Measurements from ENCODE around the gene CDON. TPM values are rescaled to one million over a fixed set of nuclear protein-coding genes. Genes with fewer than 3 reads are reported as not detected.
"Not testable (repeated sequence)": the region's sequence is repeated elsewhere in the genome, so short reads cannot be mapped to it uniquely, and the experiment has no call there.

The CDON gene
- polyA plus RNA-seq, 3 donors: 0.01 TPM; not detected in 2

- Histone ChIP-seq H4K20me1 (ENCODE audit: insufficient read depth, low read length) (no peaks in the 10 kb centered on the region), H3K36me3 (replicated peaks in 1 of 2; ENCODE audit: control insufficient read depth in 1 of 2, insufficient read depth in 2 of 2, low read length in 2 of 2) (no peaks in the 10 kb centered on the region), H3K79me2 (ENCODE audit: insufficient read depth, low read length) (no peaks in the 10 kb centered on the region), H3K9me3 (replicated peaks in 1 of 2; ENCODE audit: control insufficient read depth in 1 of 2, insufficient read depth in 1 of 2, low read length in 2 of 2) (no peaks in the 10 kb centered on the region), H3K9ac (ENCODE audit: insufficient read depth, low read length, poor library complexity, severe bottlenecking) (no peak overlapping the region), H3K4me2 (replicated peaks; ENCODE audit: extremely low read depth, low read length, poor library complexity, severe bottlenecking) (no peak overlapping the region), H2AFZ (ENCODE audit: insufficient read depth, low read depth, low read length, poor library complexity, severe bottlenecking) (no peak overlapping the region), H3K27me3 (ENCODE audit: control insufficient read depth in 2 of 2, insufficient read depth in 2 of 2, low read length in 2 of 2) (peaks cover 2 to 3% of the 10 kb centered on the region in 2 donors), H3K27ac (ENCODE audit: low read depth in 1 of 2, low read length in 2 of 2) (no peak overlapping the region), H3K4me3 (replicated peaks in 1 of 3; ENCODE audit: low read depth in 2 of 3, low read length in 3 of 3) (no peak overlapping the region), H3K4me1 (ENCODE audit: control insufficient read depth in 1 of 2, insufficient read depth in 2 of 2, low read length in 2 of 2) (no peaks in the 10 kb centered on the region)
- Mint-ChIP-seq H3K27me3 (ENCODE audit: low read depth in 3 of 3) (peaks cover 5 to 12% (median 10%) of the 10 kb centered on the region in 3 donors), H3K27ac (no peak overlapping the region), H3K9me3 (no peaks in the 10 kb centered on the region), H3K4me3 (no peak overlapping the region), H3K36me3 (no peaks in the 10 kb centered on the region), H3K4me1 (no peaks in the 10 kb centered on the region)
- no CpG with 5 or more reads among the region's 4 CpGs for WGBS (ENCODE audit: insufficient coverage)
- intact Hi-C loops (cut with micrococcal nuclease): no loop called here
- no peak for DNase-seq
- TF ChIP-seq CTCF (IDR thresholded peaks at IDR 0.05): no peak
Measured at GRCh38 chr11:126029237-126029636, 33.4 kb downstream of the CDON start.

GRCh38 chr11:126028534-126028933 lies 34.1 kb downstream of the CDON start:
- H3K9me3 Mint-ChIP-seq; H3K9ac ChIP-seq (ENCODE audit: insufficient read depth, low read length, poor library complexity, severe bottlenecking); H2AFZ ChIP-seq (ENCODE audit: insufficient read depth, low read depth, low read length, poor library complexity, severe bottlenecking); H3K4me3 ChIP-seq (replicated peaks in 1 of 3; ENCODE audit: low read depth in 2 of 3, low read length in 3 of 3); H3K27ac ChIP-seq (ENCODE audit: low read depth in 1 of 2, low read length in 2 of 2); H3K36me3 ChIP-seq (replicated peaks in 1 of 2; ENCODE audit: control insufficient read depth in 1 of 2, insufficient read depth in 2 of 2, low read length in 2 of 2); H3K4me3 Mint-ChIP-seq; H3K4me1 Mint-ChIP-seq; H3K36me3 Mint-ChIP-seq; H3K4me1 ChIP-seq (ENCODE audit: control insufficient read depth in 1 of 2, insufficient read depth in 2 of 2, low read length in 2 of 2); H4K20me1 ChIP-seq (ENCODE audit: insufficient read depth, low read length); H3K27ac Mint-ChIP-seq; H3K4me2 ChIP-seq (replicated peaks; ENCODE audit: extremely low read depth, low read length, poor library complexity, severe bottlenecking); H3K79me2 ChIP-seq (ENCODE audit: insufficient read depth, low read length); H3K27me3 Mint-ChIP-seq (ENCODE audit: low read depth in 3 of 3); H3K9me3 ChIP-seq (replicated peaks in 1 of 2; ENCODE audit: control insufficient read depth in 1 of 2, insufficient read depth in 1 of 2, low read length in 2 of 2); DNase-seq; H3K27me3 ChIP-seq (ENCODE audit: control insufficient read depth in 2 of 2, insufficient read depth in 2 of 2, low read length in 2 of 2); intact Hi-C loops (cut with micrococcal nuclease): not testable (repeated sequence)
- WGBS (ENCODE audit: insufficient coverage): 100% methylated on average over 2 of the region's 3 CpGs

All from CD14-positive monocyte (primary cell).